IMR-90 (cell line): ENCODE data around the gene ANKRD13D. TPM values are rescaled to one million over a fixed set of nuclear protein-coding genes. Genes with fewer than 3 reads are reported as not detected.

Experiments used
- ATAC-seq: fragments of 200-7000 bp; cut with Tn5 transposase; 2 replicates; pipeline ENCODE4 v1.9.1; 2020; ENCODE audit warnings: low read depth, mild to moderate bottlenecking, moderate library complexity
- BruUV-seq: library from RNA; stranded (reverse); fragments of 400-500 nt; replicated peaks from 2 replicates; lab custom pipeline; 2021; lab: Mats Ljungman, UMichigan
- CTCF ChIA-PET: fragments of 300-600 bp; formaldehyde crosslinking; extraction: SDS; loops from one replicate; lab custom pipeline; 2021; ENCODE audit warnings: antibody characterized with exemption; lab: Yijun Ruan, JAX
- POLR2A ChIA-PET: fragments of 300-600 bp; sonication (Branson Sonifier 250); formaldehyde crosslinking; loops from one replicate; lab custom pipeline; 2022; ENCODE audit warnings: antibody characterized with exemption; ENCODE audit not compliant: unreplicated experiment; lab: Charles Lee
- DNase-seq: peaks from one replicate; pipeline ENCODE4 v3.0.0; 2013
- H2AFZ ChIP-seq: replicated peaks from 2 replicates; pipeline ENCODE3; 2013; ENCODE audit warnings: low read length, mild to moderate bottlenecking; ENCODE audit not compliant: poor library complexity
- H2AK5ac ChIP-seq: 2 replicates; pipeline ENCODE4 v1.6.1; 2013; ENCODE audit warnings: low read depth, low read length, inconsistent platforms
- H2AK9ac ChIP-seq: replicated peaks from 2 replicates; pipeline ENCODE3; 2013; ENCODE audit warnings: mild to moderate bottlenecking, low read depth, low read length, moderate library complexity; ENCODE audit not compliant: poor library complexity
- H2BK120ac ChIP-seq: 2 replicates; pipeline ENCODE4 v1.6.1; 2013; ENCODE audit warnings: low read depth, low read length, inconsistent platforms
- H2BK15ac ChIP-seq: 3 replicates; pipeline ENCODE4 v1.6.1; 2013; ENCODE audit warnings: low read depth, low read length, inconsistent platforms
- H2BK20ac ChIP-seq: 2 replicates; pipeline ENCODE4 v1.6.1; 2013; ENCODE audit warnings: low read depth, mild to moderate bottlenecking, inconsistent platforms, low read length, moderate library complexity
- H2BK5ac ChIP-seq: 2 replicates; pipeline ENCODE4 v1.6.1; 2013; ENCODE audit warnings: mild to moderate bottlenecking, low read depth, low read length, inconsistent platforms; ENCODE audit not compliant: poor library complexity, severe bottlenecking
- H3K14ac ChIP-seq: replicated peaks from 2 replicates; pipeline ENCODE4 v1.6.1; 2013; ENCODE audit warnings: low read depth, low read length, inconsistent platforms
- H3K18ac ChIP-seq: 2 replicates; pipeline ENCODE4 v1.6.1; 2013; ENCODE audit warnings: low read depth, low read length, control low read depth
- H3K23ac ChIP-seq: 2 replicates; pipeline ENCODE4 v1.6.1; 2013; ENCODE audit warnings: low read depth, low read length, inconsistent platforms
- H3K27ac ChIP-seq: 2 replicates; pipeline ENCODE4 v1.5.1; 2013; ENCODE audit warnings: mild to moderate bottlenecking, control low read depth, low read length; ENCODE audit not compliant: insufficient read depth
- H3K27me3 ChIP-seq: 2 replicates; pipeline ENCODE4 v1.6.1; 2013; ENCODE audit warnings: low read length; ENCODE audit not compliant: control insufficient read depth, insufficient read depth
- H3K36me3 ChIP-seq: 2 replicates; pipeline ENCODE4 v1.6.1; 2013; ENCODE audit warnings: low read length, mixed read lengths; ENCODE audit not compliant: control insufficient read depth, insufficient read depth
- H3K4ac ChIP-seq: 2 replicates; pipeline ENCODE4 v1.6.1; 2013; ENCODE audit warnings: low read depth, low read length, inconsistent platforms
- H3K4me1 ChIP-seq: 2 replicates; pipeline ENCODE4 v1.6.1; 2013; ENCODE audit warnings: low read length, mixed read lengths; ENCODE audit not compliant: control insufficient read depth, insufficient read depth
- H3K4me2 ChIP-seq: 2 replicates; pipeline ENCODE4 v1.6.1; 2013; ENCODE audit warnings: low read depth, mild to moderate bottlenecking, control low read depth, low read length, moderate library complexity
- H3K4me3 ChIP-seq: 2 replicates; pipeline ENCODE4 v1.5.1; 2013; ENCODE audit warnings: low read depth, mild to moderate bottlenecking, control low read depth, low read length, moderate library complexity; ENCODE audit not compliant: insufficient read depth
- H3K56ac ChIP-seq: 2 replicates; pipeline ENCODE4 v1.6.1; 2013; ENCODE audit warnings: low read length, inconsistent platforms; ENCODE audit not compliant: insufficient read depth; ENCODE audit errors: extremely low read depth
- H3K79me1 ChIP-seq, 2 experiments: 2 replicates each; pipeline ENCODE4 v1.6.1; 2013; ENCODE audit warnings: low read length in 2 of 2, inconsistent platforms in 1 of 2, low read depth in 1 of 2
- H3K9ac ChIP-seq: 2 replicates; pipeline ENCODE4 v1.6.1; 2013; ENCODE audit warnings: low read depth, low read length, control low read depth
- H3K9me1 ChIP-seq: 2 replicates; pipeline ENCODE4 v1.6.1; 2013; ENCODE audit warnings: low read length, inconsistent platforms; ENCODE audit not compliant: insufficient read depth
- H3K9me3 ChIP-seq: 2 replicates; pipeline ENCODE4 v1.6.1; 2013; ENCODE audit warnings: low read length; ENCODE audit not compliant: control insufficient read depth, insufficient read depth
- H4K20me1 ChIP-seq: 2 replicates; pipeline ENCODE4 v1.6.1; 2013; ENCODE audit warnings: low read length, inconsistent platforms; ENCODE audit not compliant: insufficient read depth
- H4K5ac ChIP-seq: 2 replicates; pipeline ENCODE4 v1.6.1; 2013; ENCODE audit warnings: mild to moderate bottlenecking, low read depth, low read length, control low read depth
- H4K8ac ChIP-seq, 2 experiments: 2 replicates each; pipeline ENCODE4 v1.6.1; 2013; ENCODE audit warnings: low read depth in 2 of 2, low read length in 2 of 2, control low read depth in 1 of 2, inconsistent platforms in 1 of 2
- H4K91ac ChIP-seq: 2 replicates; pipeline ENCODE4 v1.6.1; 2013; ENCODE audit warnings: low read depth, low read length, inconsistent platforms; ENCODE audit not compliant: insufficient read depth
- CEBPB ChIP-seq: IDR thresholded peaks from 2 replicates; pipeline ENCODE4 v1.6.1; 2012; ENCODE audit warnings: low read depth, low read length, improper control_type of control experiment
- CHD1 ChIP-seq: IDR thresholded peaks from 2 replicates; pipeline ENCODE4 v1.6.1; 2012; ENCODE audit warnings: low read depth, low read length, improper control_type of control experiment
- FOS ChIP-seq: fragments of 150-350 bp; IDR thresholded peaks from 2 replicates; pipeline ENCODE4 v1.6.1; 2016; ENCODE audit warnings: low read depth, low read length
- MAZ ChIP-seq: IDR thresholded peaks from 2 replicates; pipeline ENCODE4 v1.6.1; 2012; ENCODE audit warnings: low read depth, mild to moderate bottlenecking, low read length, improper control_type of control experiment, moderate library complexity, borderline replicate concordance
- NFE2L2 ChIP-seq: fragments of 150-350 bp; IDR thresholded peaks from 2 replicates; pipeline ENCODE4 v1.6.1; 2016; ENCODE audit warnings: low read depth, mild to moderate bottlenecking, low read length
- RAD21 ChIP-seq: IDR thresholded peaks from 2 replicates; pipeline ENCODE4 v1.6.1; 2012; ENCODE audit warnings: low read length, improper control_type of control experiment
- RCOR1 ChIP-seq: IDR thresholded peaks from 2 replicates; pipeline ENCODE4 v1.6.1; 2012; ENCODE audit warnings: mild to moderate bottlenecking, low read length, improper control_type of control experiment; ENCODE audit not compliant: insufficient replicate concordance
- RFX5 ChIP-seq: IDR thresholded peaks from 2 replicates; pipeline ENCODE4 v1.8.0; 2012; ENCODE audit warnings: low read depth, mild to moderate bottlenecking, low read length, moderate library complexity
- WGBS, 2 experiments: methylation state at CpG; one replicate each; pipeline versions ENCODE4 v1.1.5 to v1.1.7; 2013; ENCODE audit warnings: missing lambda C conversion rate in 2 of 2; ENCODE audit not compliant: insufficient read length in 1 of 2; ENCODE audit errors: extremely low coverage in 2 of 2; 5-methylcytosine and 5-hydroxymethylcytosine counted together
- dilution Hi-C: fragments of 300-500 bp; cut with HindIII; formaldehyde crosslinking; loops from one replicate; pipeline ENCODE4 v1.14.3; 2018; ENCODE audit warnings: low sequenced_read_pairs; ENCODE audit not compliant: unreplicated experiment
- in situ Hi-C: fragments of 300-500 bp; cut with MboI; formaldehyde crosslinking; loops from 3 replicates; pipeline ENCODE4 v1.14.3; 2019; ENCODE audit warnings: low sequenced_read_pairs, inconsistent platforms, mixed read lengths
- intact Hi-C: fragments of 100-400 bp; cut with micrococcal nuclease; formaldehyde crosslinking; loops from 2 replicates; pipeline ENCODE4 v1.10.0; 2022
- polyA plus RNA-seq, 3 experiments: library from polyadenylated mRNA; depleted of rRNA; stranded (reverse); fragments of >200 nt; gene quantifications; 2 replicates each; pipeline ENCODE4 v1.2.3, GENCODE V29; 2012; ENCODE audit warnings: low replicate concordance in 1 of 3
- total RNA-seq: library from RNA; depleted of rRNA; stranded (reverse); fragments of >200 nt; gene quantifications from 2 replicates; pipeline ENCODE4 v1.2.3, GENCODE V29; 2012
- TF ChIP-seq, protein P1 (sequence below): fragments of 150-350 bp; IDR thresholded peaks from 2 replicates; pipeline ENCODE4 v1.6.1; 2016; ENCODE audit warnings: low read depth, mild to moderate bottlenecking, low read length, moderate library complexity, borderline replicate concordance
- TF ChIP-seq, protein P2 (sequence below): fragments of 150-350 bp; IDR thresholded peaks from 2 replicates; pipeline ENCODE4 v1.6.1; 2017; ENCODE audit warnings: mild to moderate bottlenecking, antibody characterized with exemption, low read length, low read depth

ANKRD13D gene
- total and polyA plus RNA-seq, 2 of the 4 experiments (the other 2 are of a cell fraction) = 7.3 to 38.4 TPM

- Histone ChIP-seq H3K79me1 (peaks cover 21 to 51% of the 10 kb centered on the region in 2 experiments), H4K5ac (no peak overlapping the region)
- intact Hi-C loops = no loop called here
Measured at GRCh38 chr11:67280788-67281551, 8.1 kb upstream of the ANKRD13D start.

More at GRCh38 chr11:67280788-67281551, 8.1 kb upstream of the ANKRD13D start:
- Histone ChIP-seq H3K27me3 (no peaks in the 10 kb centered on the region), H2BK15ac (no peak overlapping the region), H3K9me3 (no peaks in the 10 kb centered on the region), H3K4me2 (no peak overlapping the region), H2BK120ac (no peak overlapping the region), H3K9me1 (peaks cover 8% of the 10 kb centered on the region), H3K56ac (no peak overlapping the region), H4K8ac (no peak overlapping the region), H4K20me1 (peaks cover 5% of the 10 kb centered on the region), H3K14ac (no peak overlapping the region), H2BK5ac (no peak overlapping the region), H3K4me1 (peaks cover 14% of the 10 kb centered on the region), H4K91ac (no peak overlapping the region), H3K23ac (no peak overlapping the region), H2AK5ac (no peak overlapping the region), H3K4me3 (no peak overlapping the region), H3K4ac (no peak overlapping the region), H2AK9ac (no peak overlapping the region), H3K9ac (no peak overlapping the region), H3K27ac (no peak overlapping the region), H3K18ac (no peak overlapping the region), H3K36me3 (peaks cover 65% of the 10 kb centered on the region), H2AFZ (no peak overlapping the region), H2BK20ac (no peak overlapping the region)
- no TSS peak for BruUV-seq
- ATAC-seq (no peak), DNase-seq (no peak)
- POLR2A ChIA-PET = no interaction called here
- no peak for TF ChIP-seq CEBPB
- no peak for TF ChIP-seq MAZ
- TF ChIP-seq, protein P1, sequence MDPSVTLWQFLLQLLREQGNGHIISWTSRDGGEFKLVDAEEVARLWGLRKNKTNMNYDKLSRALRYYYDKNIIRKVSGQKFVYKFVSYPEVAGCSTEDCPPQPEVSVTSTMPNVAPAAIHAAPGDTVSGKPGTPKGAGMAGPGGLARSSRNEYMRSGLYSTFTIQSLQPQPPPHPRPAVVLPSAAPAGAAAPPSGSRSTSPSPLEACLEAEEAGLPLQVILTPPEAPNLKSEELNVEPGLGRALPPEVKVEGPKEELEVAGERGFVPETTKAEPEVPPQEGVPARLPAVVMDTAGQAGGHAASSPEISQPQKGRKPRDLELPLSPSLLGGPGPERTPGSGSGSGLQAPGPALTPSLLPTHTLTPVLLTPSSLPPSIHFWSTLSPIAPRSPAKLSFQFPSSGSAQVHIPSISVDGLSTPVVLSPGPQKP = no peak
- TF ChIP-seq FOS = no peak
- no peak for TF ChIP-seq CHD1
- TF ChIP-seq NFE2L2 = no peak
- TF ChIP-seq, protein P2, sequence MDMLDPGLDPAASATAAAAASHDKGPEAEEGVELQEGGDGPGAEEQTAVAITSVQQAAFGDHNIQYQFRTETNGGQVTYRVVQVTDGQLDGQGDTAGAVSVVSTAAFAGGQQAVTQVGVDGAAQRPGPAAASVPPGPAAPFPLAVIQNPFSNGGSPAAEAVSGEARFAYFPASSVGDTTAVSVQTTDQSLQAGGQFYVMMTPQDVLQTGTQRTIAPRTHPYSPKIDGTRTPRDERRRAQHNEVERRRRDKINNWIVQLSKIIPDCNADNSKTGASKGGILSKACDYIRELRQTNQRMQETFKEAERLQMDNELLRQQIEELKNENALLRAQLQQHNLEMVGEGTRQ = no peak
- no peak for TF ChIP-seq RCOR1
- TF ChIP-seq RFX5 = no peak
- no peak for TF ChIP-seq RAD21
- CTCF ChIA-PET = no interaction called here
- dilution Hi-C loops = no loop called here
- in situ Hi-C loops = no loop called here
- WGBS, 2 experiments = 92% methylated on average over 18 of the region's 31 CpGs; no CpG with 5 or more reads in 1 of the 2 experiments
